Measurements from ENCODE around the gene DMBX1.

GRCh38 chr1:46506470-46507219 lies 17.0 kb downstream of the DMBX1 start:
- no peak for TF ChIP-seq ISL1 (CRISPR knock-in tag; IDR thresholded peaks at IDR 0.05)
- TF ChIP-seq TSHZ2 (CRISPR knock-in tag; IDR thresholded peaks at IDR 0.05), result no peak
- TF ChIP-seq SNAI2 (CRISPR knock-in tag; IDR thresholded peaks at IDR 0.05), result no peak
- no peak for TF ChIP-seq ZNF8 (CRISPR knock-in tag; IDR thresholded peaks at IDR 0.05)
- TF ChIP-seq ZFP3 (CRISPR knock-in tag; IDR thresholded peaks at IDR 0.05), result no peak
- TF ChIP-seq TOX (CRISPR knock-in tag; IDR thresholded peaks at IDR 0.05; ENCODE audit: borderline replicate concordance), result no peak
- TF ChIP-seq ESRRG (CRISPR knock-in tag; IDR thresholded peaks at IDR 0.05), result no peak
- TF ChIP-seq ZNF70 (CRISPR knock-in tag; IDR thresholded peaks at IDR 0.05), result no peak
- no peak for TF ChIP-seq GLIS3 (CRISPR knock-in tag; IDR thresholded peaks at IDR 0.05)
- no peak for TF ChIP-seq PATZ1 (CRISPR knock-in tag; IDR thresholded peaks at IDR 0.05; ENCODE audit: borderline replicate concordance)
- no peak for TF ChIP-seq TCF4 (CRISPR knock-in tag; IDR thresholded peaks at IDR 0.05; ENCODE audit: borderline replicate concordance)
- TF ChIP-seq PPARA (CRISPR knock-in tag; IDR thresholded peaks at IDR 0.05; ENCODE audit: borderline replicate concordance), result no peak
- no peak for TF ChIP-seq POU6F1 (CRISPR knock-in tag; IDR thresholded peaks at IDR 0.05; ENCODE audit: borderline replicate concordance, low read depth)
- no peak for TF ChIP-seq ZFP30 (CRISPR knock-in tag; IDR thresholded peaks at IDR 0.05)

Measured in SK-N-SH treated with all-trans-retinoic acid at 6 μM for 48 hours (cell line).